Glomerular endothelial cell (primary cell): Measurements from ENCODE around the gene PRR13. TPM values are rescaled to one million over a fixed set of nuclear protein-coding genes. Genes with fewer than 3 reads are reported as not detected.
"Not testable (repeated sequence)": the region's sequence is repeated elsewhere in the genome, so short reads cannot be mapped to it uniquely, and the experiment has no call there.

Source experiments
- DNase-seq: peaks from one replicate; pipeline ENCODE4 v3.0.0-alpha.2; 2011; ENCODE audit warnings: low read depth, low spot score; ENCODE audit errors: extremely low read depth
- total RNA-seq: library from RNA; depleted of rRNA; stranded (reverse); fragments of >200 nt; gene quantifications from 2 replicates; pipeline ENCODE4 v1.2.3, GENCODE V29; 2015

PRR13 gene
- total RNA-seq, 1 donor from 2014 or later, result 55.0 TPM

DNA sequence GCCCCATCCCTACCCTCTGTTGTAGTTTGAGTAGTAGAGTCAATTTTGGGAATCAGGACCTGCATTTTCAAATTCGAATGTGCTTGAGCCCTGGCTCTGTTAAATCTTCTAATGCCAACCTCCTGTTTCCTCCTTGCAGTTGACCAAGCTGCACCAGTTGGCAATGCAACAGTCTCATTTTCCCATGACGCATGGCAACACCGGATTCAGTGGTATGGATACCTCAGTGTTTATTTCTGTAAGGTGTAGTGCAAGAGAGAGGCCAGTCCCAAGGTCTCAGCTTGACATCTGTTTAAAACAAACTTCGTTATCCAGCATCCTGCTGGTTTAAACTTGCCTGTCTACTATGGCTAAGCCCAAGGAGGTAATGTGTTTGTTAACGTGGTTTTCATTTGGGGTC is 25.5 kb downstream of the PRR13 start:
- no peak for DNase-seq

GRCh38 chr12:53467880-53468279 is 26.3 kb downstream of the PRR13 start:
- DNase-seq, result no peak

- DNase-seq, result no peak
Observed at GRCh38 chr12:53468282-53468681, 26.7 kb downstream of the PRR13 start.

DNA sequence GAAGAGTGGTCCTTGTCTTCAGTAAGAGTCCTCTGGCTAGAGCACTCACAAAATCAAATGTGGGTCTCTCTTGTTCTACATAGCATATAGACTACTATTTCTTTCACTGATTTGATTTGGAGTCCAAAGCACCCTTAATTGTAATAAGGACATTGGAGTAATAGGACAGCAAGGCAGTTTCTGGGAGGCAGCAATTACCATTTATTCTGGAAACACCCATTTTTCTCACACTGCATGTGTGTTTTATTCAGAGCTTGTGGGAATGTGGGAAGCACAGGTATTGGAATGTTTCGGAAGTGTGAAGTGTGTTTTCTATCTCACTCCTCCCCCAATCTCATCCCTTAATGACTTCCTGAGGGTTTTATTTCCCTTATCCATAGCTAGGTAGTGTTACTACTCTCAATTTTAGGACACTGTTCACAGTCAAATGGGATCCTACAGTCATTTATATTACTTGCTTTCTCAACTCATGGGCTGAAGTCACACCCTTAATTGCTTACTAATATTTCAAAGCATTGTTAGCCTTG is 30.6 kb downstream of the PRR13 start:
- no peak for DNase-seq

DNA sequence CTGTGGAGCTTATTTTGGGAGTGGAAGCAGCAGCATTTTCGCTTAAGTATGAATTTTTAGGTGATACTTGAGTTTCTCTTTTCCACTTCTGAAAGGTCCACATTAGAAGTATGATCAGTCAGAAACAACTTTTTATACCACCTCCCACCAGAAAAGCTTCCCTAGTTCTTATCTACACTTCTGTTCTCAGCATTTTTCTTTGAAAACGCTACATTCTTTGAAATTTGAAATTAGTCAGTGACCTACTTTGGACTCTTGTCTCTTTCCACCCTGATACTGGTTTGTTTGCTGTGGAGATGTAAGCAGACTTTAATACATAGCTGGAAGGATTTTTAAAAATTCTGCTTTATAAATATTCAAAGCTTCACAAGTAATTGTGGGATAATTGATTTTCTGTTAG is 32.5 kb downstream of the PRR13 start:
- DNase-seq, result no peak

GRCh38 chr12:53474819-53475218 is 33.3 kb downstream of the PRR13 start:
- DNase-seq, result no peak

- DNase-seq, result no peak
Observed at GRCh38 chr12:53476769-53477209, 35.3 kb downstream of the PRR13 start.

GRCh38 chr12:53478865-53479264 is 37.3 kb downstream of the PRR13 start:
- no peak for DNase-seq

DNA sequence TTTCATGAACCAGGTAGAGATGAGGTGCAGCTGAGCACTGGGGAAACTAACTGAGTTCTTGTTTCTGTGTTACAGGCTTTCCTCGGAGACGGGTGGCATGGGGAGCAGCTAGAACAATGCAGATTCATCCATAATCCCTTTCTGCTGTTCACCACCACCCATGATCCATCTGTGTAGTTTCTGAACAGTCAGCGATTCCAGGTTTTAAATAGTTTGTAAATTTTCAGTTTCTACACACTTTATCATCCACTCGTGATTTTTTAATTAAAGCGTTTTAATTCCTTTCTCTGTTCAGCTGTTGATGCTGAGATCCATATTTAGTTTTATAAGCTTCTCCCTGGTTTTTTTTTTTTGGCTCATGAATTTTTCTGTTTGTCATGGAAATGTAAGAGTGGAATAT is 37.8 kb downstream of the PRR13 start:
- DNase-seq, result no peak

GRCh38 chr12:53480491-53481442 is 39.2 kb downstream of the PRR13 start:
- DNase-seq, result no peak

DNA sequence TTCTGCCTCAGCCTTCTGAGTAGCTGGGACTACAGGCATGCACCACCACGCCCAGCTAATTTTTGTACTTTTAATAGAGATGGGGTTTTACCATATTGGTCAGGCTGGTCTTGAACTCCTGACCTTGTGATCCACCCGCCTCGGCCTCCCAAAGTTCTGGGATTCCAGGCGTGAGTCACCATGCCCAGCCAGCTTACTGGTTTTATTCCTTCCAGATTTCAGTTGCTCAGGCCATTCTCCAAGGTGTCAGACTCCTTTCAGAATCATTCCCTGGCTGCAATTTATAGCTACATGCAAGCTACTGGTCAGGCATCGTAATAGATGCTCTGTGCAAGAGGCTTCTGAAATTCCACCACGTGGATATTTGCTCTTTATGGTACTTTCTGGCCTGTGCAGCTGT is 39.9 kb downstream of the PRR13 start:
- not testable (repeated sequence) for DNase-seq

- DNase-seq, result no peak
Observed at GRCh38 chr12:53481939-53482586, 40.5 kb downstream of the PRR13 start.

GRCh38 chr12:53482626-53483168 is 41.2 kb downstream of the PRR13 start:
- DNase-seq, result no peak

DNA sequence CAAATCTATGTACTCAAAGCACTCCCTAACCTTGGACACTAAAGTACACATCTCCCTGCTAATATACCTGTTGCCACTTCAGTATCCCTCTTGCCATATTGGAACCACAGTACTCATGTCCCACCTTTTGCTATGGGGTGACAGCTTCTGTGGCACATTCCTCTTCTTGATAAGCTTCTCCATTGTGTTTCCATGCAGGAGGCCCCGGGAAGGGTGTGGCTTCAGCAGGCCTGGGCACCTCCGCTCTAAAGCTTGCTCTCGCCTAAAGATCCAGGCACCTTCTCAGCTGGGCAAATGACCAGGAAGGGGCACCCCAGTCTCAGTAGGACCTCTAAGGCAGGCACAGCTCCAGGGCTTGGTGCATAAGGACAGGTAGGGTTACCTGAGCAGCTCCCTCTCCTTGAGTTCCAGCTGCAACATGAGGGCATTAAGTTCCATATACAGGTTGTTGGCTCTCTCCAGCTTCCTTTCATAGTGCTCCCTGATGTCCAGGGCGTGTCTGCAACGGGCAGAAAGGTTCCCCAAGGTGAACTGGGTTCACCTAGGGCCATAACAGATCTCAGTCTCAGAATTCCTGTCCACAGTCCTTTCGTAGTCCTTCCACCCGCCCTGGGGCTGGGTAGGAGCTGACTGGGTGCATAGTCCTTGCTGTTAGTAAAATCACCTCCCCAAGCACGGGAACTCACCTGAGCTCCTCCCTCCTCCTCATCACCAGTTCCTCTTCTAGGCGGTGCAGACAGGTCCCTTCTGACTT is 41.9 kb downstream of the PRR13 start:
- DNase-seq, result no peak

DNA sequence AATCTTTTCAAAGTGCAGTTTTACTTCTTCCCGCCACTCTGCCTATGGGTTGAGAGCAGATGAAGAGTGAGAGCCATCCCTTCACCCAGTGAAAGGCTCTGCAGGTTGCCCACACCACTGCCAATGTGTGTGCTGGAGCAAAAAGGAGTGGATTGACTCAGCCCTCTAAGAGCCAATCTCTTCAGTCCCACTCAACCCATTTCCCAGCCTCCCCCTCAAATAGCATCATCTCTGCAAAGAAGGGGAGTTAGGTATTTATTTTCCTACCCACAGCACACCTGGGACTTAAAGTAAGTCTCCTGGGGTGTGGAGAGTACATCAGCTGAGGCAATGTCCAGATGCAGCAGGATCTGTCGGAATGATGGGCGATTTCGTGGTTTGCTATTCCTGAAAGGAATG is 42.4 kb downstream of the PRR13 start:
- DNase-seq, result no peak

DNA sequence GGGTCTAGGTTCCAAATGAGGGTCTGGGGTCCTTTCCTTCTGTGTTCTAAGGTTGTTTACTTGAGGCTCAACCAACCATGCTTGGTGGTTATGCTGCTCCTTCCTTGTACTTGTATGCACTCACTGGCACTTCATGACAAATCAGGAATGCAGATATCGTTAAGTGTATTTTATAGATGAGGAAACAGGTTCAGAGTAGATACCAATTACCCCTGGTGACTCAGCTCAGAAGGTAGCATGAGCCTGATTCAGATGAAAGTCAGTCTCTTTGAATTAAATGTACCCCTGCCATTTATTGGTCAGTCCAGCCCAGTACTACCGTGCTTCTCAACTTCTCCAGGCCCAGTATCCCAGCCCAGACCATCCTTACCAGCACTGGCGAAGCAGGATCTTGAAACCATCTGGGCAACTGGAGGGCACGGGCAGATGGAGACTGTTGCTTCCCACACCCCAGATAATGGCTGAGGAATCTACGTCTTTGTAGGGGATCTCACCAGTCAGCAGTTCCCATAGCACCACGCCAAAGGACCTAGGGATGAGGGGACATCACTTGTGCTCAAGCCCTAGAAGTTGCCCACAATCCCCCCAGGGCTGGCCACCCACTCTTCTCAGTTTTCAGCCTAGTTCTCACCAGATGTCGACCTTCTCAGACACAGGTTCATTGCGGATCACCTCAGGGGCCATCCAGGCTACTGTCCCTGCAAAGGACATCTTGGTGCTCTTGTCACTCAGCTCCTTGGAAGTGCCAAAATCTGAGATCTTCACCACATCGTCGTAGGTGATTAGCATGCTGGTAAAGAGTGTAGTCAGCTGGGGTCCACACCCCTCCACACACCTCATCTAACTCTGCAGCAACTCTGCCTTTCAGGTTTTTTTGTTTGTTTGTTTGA is 43.4 kb downstream of the PRR13 start:
- no peak for DNase-seq

GRCh38 chr12:53485955-53486735 is 44.6 kb downstream of the PRR13 start:
- DNase-seq, result no peak

DNA sequence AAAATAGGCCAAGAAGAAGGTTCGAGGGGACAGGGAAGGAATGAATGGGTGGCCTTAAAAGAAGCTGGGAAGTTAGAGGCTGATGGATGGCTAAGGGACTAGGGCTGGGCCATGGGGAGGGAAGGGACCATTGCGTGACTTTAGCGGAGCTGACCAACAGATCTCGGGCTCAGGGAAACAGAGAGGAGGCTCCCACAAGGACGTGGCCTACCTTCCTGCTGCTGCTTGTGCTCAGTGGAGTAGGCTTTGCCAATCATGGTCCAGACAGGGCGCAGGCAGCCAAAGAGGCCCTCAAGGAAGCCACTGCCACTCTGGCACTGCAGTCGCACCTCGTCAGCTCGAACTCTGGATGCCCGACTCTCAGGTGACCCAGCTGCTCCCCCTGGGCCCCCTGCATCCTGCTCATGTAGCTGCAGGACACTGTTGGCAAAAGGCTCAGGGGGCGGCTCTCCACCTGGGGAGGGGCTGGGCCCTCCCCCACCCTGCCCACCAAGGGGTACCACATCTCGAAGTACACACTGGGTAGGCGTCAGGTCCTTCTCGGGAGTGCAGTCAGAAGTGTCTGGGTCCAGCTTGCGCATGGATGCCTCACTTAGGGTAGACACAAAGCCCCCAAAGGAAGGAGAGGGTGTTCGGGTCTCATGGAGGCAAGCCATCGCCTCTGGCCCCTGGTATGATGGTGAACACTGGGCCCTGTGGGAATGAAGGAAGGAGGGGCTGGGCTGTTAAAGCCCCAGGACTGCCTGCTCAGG is 45.4 kb downstream of the PRR13 start:
- no peak for DNase-seq
